Measurements from ENCODE around the gene PCBP2. TPM values are rescaled to one million over a fixed set of nuclear protein-coding genes. Genes with fewer than 3 reads are reported as not detected.

Gene PCBP2
- polyA plus RNA-seq, 1 donor from 2014 or later: 242 TPM

DNA sequence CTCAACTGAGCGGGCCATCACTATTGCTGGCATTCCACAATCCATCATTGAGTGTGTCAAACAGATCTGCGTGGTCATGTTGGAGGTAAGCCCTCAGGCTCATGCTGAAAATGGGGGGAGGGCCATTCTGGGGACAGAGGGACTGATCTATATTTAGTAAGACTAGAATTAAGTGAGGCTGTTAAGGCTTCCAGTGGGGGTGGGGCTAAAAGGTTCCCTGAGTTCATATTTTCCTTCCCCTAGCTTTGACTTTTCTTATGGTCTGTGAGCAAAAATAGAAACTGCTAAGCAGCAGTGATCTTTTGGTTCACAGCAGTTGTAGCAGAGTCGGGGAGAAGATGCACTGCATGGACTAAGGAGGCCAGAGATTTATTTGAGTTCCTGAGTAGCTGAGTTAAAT is 9.2 kb downstream of the PCBP2 start:
- Histone ChIP-seq H3K4me2 (ENCODE audit: low read length) (no peak overlapping the region), H3K9me2 (ENCODE audit: insufficient read depth, low read length) (no peaks in the 10 kb centered on the region), H3K79me2 (replicated peaks; ENCODE audit: insufficient read depth, low read length) (peaks cover 32% of the 10 kb centered on the region), H3F3A (ENCODE audit: insufficient read depth, low read length, poor library complexity, severe bottlenecking) (no peaks in the 10 kb centered on the region), H3K27ac (ENCODE audit: low read length) (no peak overlapping the region), H3K4me3 (ENCODE audit: low read length) (no peak overlapping the region), H3K9me3 (ENCODE audit: low read length) (no peaks in the 10 kb centered on the region), H2AFZ (ENCODE audit: low read depth, low read length) (no peak overlapping the region), H3K27me3 (ENCODE audit: insufficient read depth, low read depth, low read length) (no peaks in the 10 kb centered on the region), H3K9ac (ENCODE audit: low read length) (no peak overlapping the region), H4K20me1 (ENCODE audit: insufficient read depth) (peaks cover 25% of the 10 kb centered on the region), H3K36me3 (ENCODE audit: insufficient read depth, low read length) (peaks cover 13% of the 10 kb centered on the region)
- TF ChIP-seq, protein P1, sequence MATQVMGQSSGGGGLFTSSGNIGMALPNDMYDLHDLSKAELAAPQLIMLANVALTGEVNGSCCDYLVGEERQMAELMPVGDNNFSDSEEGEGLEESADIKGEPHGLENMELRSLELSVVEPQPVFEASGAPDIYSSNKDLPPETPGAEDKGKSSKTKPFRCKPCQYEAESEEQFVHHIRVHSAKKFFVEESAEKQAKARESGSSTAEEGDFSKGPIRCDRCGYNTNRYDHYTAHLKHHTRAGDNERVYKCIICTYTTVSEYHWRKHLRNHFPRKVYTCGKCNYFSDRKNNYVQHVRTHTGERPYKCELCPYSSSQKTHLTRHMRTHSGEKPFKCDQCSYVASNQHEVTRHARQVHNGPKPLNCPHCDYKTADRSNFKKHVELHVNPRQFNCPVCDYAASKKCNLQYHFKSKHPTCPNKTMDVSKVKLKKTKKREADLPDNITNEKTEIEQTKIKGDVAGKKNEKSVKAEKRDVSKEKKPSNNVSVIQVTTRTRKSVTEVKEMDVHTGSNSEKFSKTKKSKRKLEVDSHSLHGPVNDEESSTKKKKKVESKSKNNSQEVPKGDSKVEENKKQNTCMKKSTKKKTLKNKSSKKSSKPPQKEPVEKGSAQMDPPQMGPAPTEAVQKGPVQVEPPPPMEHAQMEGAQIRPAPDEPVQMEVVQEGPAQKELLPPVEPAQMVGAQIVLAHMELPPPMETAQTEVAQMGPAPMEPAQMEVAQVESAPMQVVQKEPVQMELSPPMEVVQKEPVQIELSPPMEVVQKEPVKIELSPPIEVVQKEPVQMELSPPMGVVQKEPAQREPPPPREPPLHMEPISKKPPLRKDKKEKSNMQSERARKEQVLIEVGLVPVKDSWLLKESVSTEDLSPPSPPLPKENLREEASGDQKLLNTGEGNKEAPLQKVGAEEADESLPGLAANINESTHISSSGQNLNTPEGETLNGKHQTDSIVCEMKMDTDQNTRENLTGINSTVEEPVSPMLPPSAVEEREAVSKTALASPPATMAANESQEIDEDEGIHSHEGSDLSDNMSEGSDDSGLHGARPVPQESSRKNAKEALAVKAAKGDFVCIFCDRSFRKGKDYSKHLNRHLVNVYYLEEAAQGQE (IDR thresholded peaks at IDR 0.05; ENCODE audit: borderline replicate concordance): no peak
- TF ChIP-seq MXI1 (conservative IDR thresholded peaks at IDR 0.05; ENCODE audit: poor library complexity, severe bottlenecking) (no peak), POLR2AphosphoS5 (IDR thresholded peaks at IDR 0.05) (no peak), SMC3 (conservative IDR thresholded peaks at IDR 0.05; ENCODE audit: poor library complexity) (no peak), RAD21 (conservative IDR thresholded peaks at IDR 0.05) (no peak), EP300 (conservative IDR thresholded peaks at IDR 0.05; ENCODE audit: poor library complexity, severe bottlenecking) (no peak), EZH2 (IDR thresholded peaks at IDR 0.05; ENCODE audit: borderline replicate concordance, insufficient read depth, low read length, poor library complexity, severe bottlenecking) (no peak), CTCF (IDR thresholded peaks at IDR 0.05; ENCODE audit: poor library complexity, severe bottlenecking) (no peak), TAF1 (IDR thresholded peaks at IDR 0.05; ENCODE audit: low read depth) (no peak)

- Histone ChIP-seq H3K4me3 (ENCODE audit: low read length) (no peak overlapping the region), H3K4me2 (ENCODE audit: low read length) (no peak overlapping the region), H3F3A (ENCODE audit: insufficient read depth, low read length, poor library complexity, severe bottlenecking) (no peaks in the 10 kb centered on the region), H3K27ac (ENCODE audit: low read length) (no peak overlapping the region), H3K27me3 (ENCODE audit: insufficient read depth, low read depth, low read length) (no peaks in the 10 kb centered on the region), H3K79me2 (replicated peaks; ENCODE audit: insufficient read depth, low read length) (peaks cover 32% of the 10 kb centered on the region), H3K9ac (ENCODE audit: low read length) (no peak overlapping the region), H2AFZ (ENCODE audit: low read depth, low read length) (no peak overlapping the region), H3K9me3 (ENCODE audit: low read length) (no peaks in the 10 kb centered on the region), H4K20me1 (ENCODE audit: insufficient read depth) (peaks cover 30% of the 10 kb centered on the region), H3K9me2 (ENCODE audit: insufficient read depth, low read length) (no peaks in the 10 kb centered on the region), H3K36me3 (ENCODE audit: insufficient read depth, low read length) (peaks cover 13% of the 10 kb centered on the region)
- TF ChIP-seq TAF1 (IDR thresholded peaks at IDR 0.05; ENCODE audit: low read depth) (no peak), EP300 (conservative IDR thresholded peaks at IDR 0.05; ENCODE audit: poor library complexity, severe bottlenecking) (no peak), RAD21 (conservative IDR thresholded peaks at IDR 0.05) (no peak), MXI1 (conservative IDR thresholded peaks at IDR 0.05; ENCODE audit: poor library complexity, severe bottlenecking) (no peak)
These were observed 9.7 kb downstream of the PCBP2 start for GRCh38 chr12:53461591-53461990.
